WTC11 (cell line): ENCODE measurements around the gene IMP3. TPM values are rescaled to one million over a fixed set of nuclear protein-coding genes. Genes with fewer than 3 reads are reported as not detected.
A peak's percentile ranks its signal among the peaks of the same experiment; 100 is the strongest.

ENCODE experiments used
- ARID4B ChIP-seq: sonication (generic); formaldehyde crosslinking; IDR thresholded peaks from 2 replicates; pipeline ENCODE4 v1.8.0; 2023; ENCODE audit warnings: missing genetic modification reagents, mild to moderate bottlenecking, borderline replicate concordance
- CREB1 ChIP-seq: sonication (generic); formaldehyde crosslinking; IDR thresholded peaks from 2 replicates; pipeline ENCODE4 v1.8.0; 2023; ENCODE audit warnings: mild to moderate bottlenecking, missing genetic modification reagents
- CREM ChIP-seq: sonication (generic); formaldehyde crosslinking; IDR thresholded peaks from 2 replicates; pipeline ENCODE4 v1.8.1; 2022; ENCODE audit warnings: mild to moderate bottlenecking, missing genetic modification reagents, moderate library complexity
- FOXJ3 ChIP-seq: sonication (generic); formaldehyde crosslinking; IDR thresholded peaks from 2 replicates; pipeline ENCODE4 v1.9.0; 2021; ENCODE audit warnings: missing genetic modification reagents, mild to moderate bottlenecking, borderline replicate concordance
- GTF2I ChIP-seq: fragments of 250-450 bp; sonication (Bioruptor Pico); conservative IDR thresholded peaks from 2 replicates; pipeline ENCODE4 v1.4.0; 2021; ENCODE audit warnings: mild to moderate bottlenecking
- IRF2 ChIP-seq: sonication (generic); formaldehyde crosslinking; IDR thresholded peaks from 2 replicates; pipeline ENCODE4 v1.8.0; 2022; ENCODE audit warnings: low read depth, missing genetic modification reagents, borderline replicate concordance
- NR1H2 ChIP-seq: sonication (generic); formaldehyde crosslinking; IDR thresholded peaks from 2 replicates; pipeline ENCODE4 v1.9.0; 2021; ENCODE audit warnings: mild to moderate bottlenecking, moderate library complexity, missing genetic modification reagents
- NR2C2 ChIP-seq: sonication (generic); formaldehyde crosslinking; IDR thresholded peaks from 2 replicates; pipeline ENCODE4 v1.8.0; 2022; ENCODE audit warnings: mild to moderate bottlenecking, missing genetic modification reagents
- OVOL2 ChIP-seq: fragments of 250-450 bp; sonication (Bioruptor Pico); IDR thresholded peaks from 2 replicates; pipeline ENCODE4 v1.9.0; 2021; ENCODE audit warnings: mild to moderate bottlenecking, borderline replicate concordance
- RORB ChIP-seq: fragments of 250-450 bp; sonication (Bioruptor Pico); IDR thresholded peaks from 2 replicates; pipeline ENCODE4 v1.9.0; 2021; ENCODE audit warnings: mild to moderate bottlenecking
- SMAD3 ChIP-seq: sonication (generic); formaldehyde crosslinking; IDR thresholded peaks from 2 replicates; pipeline ENCODE4 v1.8.0; 2022; ENCODE audit warnings: missing genetic modification reagents, mild to moderate bottlenecking, borderline replicate concordance
- TCF7 ChIP-seq: sonication (generic); formaldehyde crosslinking; IDR thresholded peaks from 2 replicates; pipeline ENCODE4 v1.8.0; 2022; ENCODE audit warnings: mild to moderate bottlenecking, low read depth, missing genetic modification reagents, moderate library complexity
- ZNF121 ChIP-seq: sonication (generic); formaldehyde crosslinking; IDR thresholded peaks from 2 replicates; pipeline ENCODE4 v1.8.0; 2023; ENCODE audit warnings: missing genetic modification reagents
- ZNF138 ChIP-seq: sonication (generic); formaldehyde crosslinking; conservative IDR thresholded peaks from 2 replicates; pipeline ENCODE4 v1.8.1; 2022; ENCODE audit warnings: mild to moderate bottlenecking, moderate library complexity, missing genetic modification reagents
- ZNF219 ChIP-seq: sonication (generic); formaldehyde crosslinking; IDR thresholded peaks from 2 replicates; pipeline ENCODE4 v1.8.0; 2023; ENCODE audit warnings: missing genetic modification reagents, mild to moderate bottlenecking, borderline replicate concordance
- ZNF396 ChIP-seq: fragments of 250-450 bp; sonication (Bioruptor Pico); IDR thresholded peaks from 2 replicates; pipeline ENCODE4 v1.8.0; 2021; ENCODE audit warnings: mild to moderate bottlenecking, moderate library complexity, borderline replicate concordance
- ZNF671 ChIP-seq: fragments of 250-450 bp; sonication (Bioruptor Pico); IDR thresholded peaks from 2 replicates; pipeline ENCODE4 v1.8.0; 2021; ENCODE audit warnings: mild to moderate bottlenecking
- total RNA-seq: library from RNA; stranded (reverse); gene quantifications from 3 replicates; pipeline ENCODE4 v1.2.3, GENCODE V29; 2021
- TF ChIP-seq, protein P1 (sequence below): sonication (generic); formaldehyde crosslinking; IDR thresholded peaks from 2 replicates; pipeline ENCODE4 v1.8.0; 2022; ENCODE audit warnings: mild to moderate bottlenecking, missing genetic modification reagents
- TF ChIP-seq, protein P2 (sequence below): sonication (generic); formaldehyde crosslinking; IDR thresholded peaks from 2 replicates; pipeline ENCODE4 v1.8.1; 2022; ENCODE audit warnings: mild to moderate bottlenecking, missing genetic modification reagents, moderate library complexity, borderline replicate concordance
- TF ChIP-seq, protein P3 (sequence below): sonication (generic); formaldehyde crosslinking; conservative IDR thresholded peaks from 2 replicates; pipeline ENCODE4 v1.8.1; 2023; ENCODE audit warnings: mild to moderate bottlenecking, low read depth, missing genetic modification reagents, moderate library complexity
- TF ChIP-seq, protein P4 (sequence below): sonication (generic); formaldehyde crosslinking; IDR thresholded peaks from 2 replicates; pipeline ENCODE4 v1.8.1; 2023; ENCODE audit warnings: mild to moderate bottlenecking, missing genetic modification reagents
- TF ChIP-seq, protein P5 (sequence below): sonication (generic); formaldehyde crosslinking; IDR thresholded peaks from 2 replicates; pipeline ENCODE4 v1.8.1; 2022; ENCODE audit warnings: mild to moderate bottlenecking, moderate library complexity, missing genetic modification reagents
- TF ChIP-seq, protein P6 (sequence below): sonication (generic); formaldehyde crosslinking; IDR thresholded peaks from 2 replicates; pipeline ENCODE4 v1.8.0; 2022; ENCODE audit warnings: mild to moderate bottlenecking, missing genetic modification reagents

IMP3 gene
- total RNA-seq, 1 experiment from 2014 or later, result 107 TPM

- TF ChIP-seq, protein P1, sequence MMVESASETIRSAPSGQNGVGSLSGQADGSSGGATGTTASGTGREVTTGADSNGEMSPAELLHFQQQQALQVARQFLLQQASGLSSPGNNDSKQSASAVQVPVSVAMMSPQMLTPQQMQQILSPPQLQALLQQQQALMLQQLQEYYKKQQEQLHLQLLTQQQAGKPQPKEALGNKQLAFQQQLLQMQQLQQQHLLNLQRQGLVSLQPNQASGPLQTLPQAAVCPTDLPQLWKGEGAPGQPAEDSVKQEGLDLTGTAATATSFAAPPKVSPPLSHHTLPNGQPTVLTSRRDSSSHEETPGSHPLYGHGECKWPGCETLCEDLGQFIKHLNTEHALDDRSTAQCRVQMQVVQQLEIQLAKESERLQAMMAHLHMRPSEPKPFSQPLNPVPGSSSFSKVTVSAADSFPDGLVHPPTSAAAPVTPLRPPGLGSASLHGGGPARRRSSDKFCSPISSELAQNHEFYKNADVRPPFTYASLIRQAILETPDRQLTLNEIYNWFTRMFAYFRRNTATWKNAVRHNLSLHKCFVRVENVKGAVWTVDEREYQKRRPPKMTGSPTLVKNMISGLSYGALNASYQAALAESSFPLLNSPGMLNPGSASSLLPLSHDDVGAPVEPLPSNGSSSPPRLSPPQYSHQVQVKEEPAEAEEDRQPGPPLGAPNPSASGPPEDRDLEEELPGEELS (CRISPR knock-in tag), result peak; percentile 36; the same call in 1 of the 2 replicates
- TF ChIP-seq, protein P2, sequence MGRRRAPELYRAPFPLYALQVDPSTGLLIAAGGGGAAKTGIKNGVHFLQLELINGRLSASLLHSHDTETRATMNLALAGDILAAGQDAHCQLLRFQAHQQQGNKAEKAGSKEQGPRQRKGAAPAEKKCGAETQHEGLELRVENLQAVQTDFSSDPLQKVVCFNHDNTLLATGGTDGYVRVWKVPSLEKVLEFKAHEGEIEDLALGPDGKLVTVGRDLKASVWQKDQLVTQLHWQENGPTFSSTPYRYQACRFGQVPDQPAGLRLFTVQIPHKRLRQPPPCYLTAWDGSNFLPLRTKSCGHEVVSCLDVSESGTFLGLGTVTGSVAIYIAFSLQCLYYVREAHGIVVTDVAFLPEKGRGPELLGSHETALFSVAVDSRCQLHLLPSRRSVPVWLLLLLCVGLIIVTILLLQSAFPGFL (CRISPR knock-in tag), result no peak; the same call in 1 of the 2 replicates
- TF ChIP-seq CREM (CRISPR knock-in tag), result peak; percentile 79
- no peak for TF ChIP-seq ZNF671 (CRISPR knock-in tag)
- TF ChIP-seq FOXJ3 (CRISPR knock-in tag), result no peak
- peak; percentile 67; the same call in 1 of the 2 replicates for TF ChIP-seq ZNF219 (CRISPR knock-in tag)
- no peak for TF ChIP-seq IRF2 (CRISPR knock-in tag)
- TF ChIP-seq, protein P3, sequence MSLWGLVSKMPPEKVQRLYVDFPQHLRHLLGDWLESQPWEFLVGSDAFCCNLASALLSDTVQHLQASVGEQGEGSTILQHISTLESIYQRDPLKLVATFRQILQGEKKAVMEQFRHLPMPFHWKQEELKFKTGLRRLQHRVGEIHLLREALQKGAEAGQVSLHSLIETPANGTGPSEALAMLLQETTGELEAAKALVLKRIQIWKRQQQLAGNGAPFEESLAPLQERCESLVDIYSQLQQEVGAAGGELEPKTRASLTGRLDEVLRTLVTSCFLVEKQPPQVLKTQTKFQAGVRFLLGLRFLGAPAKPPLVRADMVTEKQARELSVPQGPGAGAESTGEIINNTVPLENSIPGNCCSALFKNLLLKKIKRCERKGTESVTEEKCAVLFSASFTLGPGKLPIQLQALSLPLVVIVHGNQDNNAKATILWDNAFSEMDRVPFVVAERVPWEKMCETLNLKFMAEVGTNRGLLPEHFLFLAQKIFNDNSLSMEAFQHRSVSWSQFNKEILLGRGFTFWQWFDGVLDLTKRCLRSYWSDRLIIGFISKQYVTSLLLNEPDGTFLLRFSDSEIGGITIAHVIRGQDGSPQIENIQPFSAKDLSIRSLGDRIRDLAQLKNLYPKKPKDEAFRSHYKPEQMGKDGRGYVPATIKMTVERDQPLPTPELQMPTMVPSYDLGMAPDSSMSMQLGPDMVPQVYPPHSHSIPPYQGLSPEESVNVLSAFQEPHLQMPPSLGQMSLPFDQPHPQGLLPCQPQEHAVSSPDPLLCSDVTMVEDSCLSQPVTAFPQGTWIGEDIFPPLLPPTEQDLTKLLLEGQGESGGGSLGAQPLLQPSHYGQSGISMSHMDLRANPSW (CRISPR knock-in tag), result no peak
- no peak for TF ChIP-seq GTF2I
- no peak for TF ChIP-seq RORB (CRISPR knock-in tag)
- TF ChIP-seq ARID4B, result peak; percentile 97
- TF ChIP-seq SMAD3 (CRISPR knock-in tag), result 0 out of 2 replicates have a peak, but pooled peaks have one; percentile 81
- no peak for TF ChIP-seq NR2C2 (CRISPR knock-in tag)
- no peak for TF ChIP-seq ZNF396
- no peak for TF ChIP-seq ZNF138 (CRISPR knock-in tag)
- TF ChIP-seq TCF7 (CRISPR knock-in tag), result peak; percentile 77
- TF ChIP-seq, protein P4, sequence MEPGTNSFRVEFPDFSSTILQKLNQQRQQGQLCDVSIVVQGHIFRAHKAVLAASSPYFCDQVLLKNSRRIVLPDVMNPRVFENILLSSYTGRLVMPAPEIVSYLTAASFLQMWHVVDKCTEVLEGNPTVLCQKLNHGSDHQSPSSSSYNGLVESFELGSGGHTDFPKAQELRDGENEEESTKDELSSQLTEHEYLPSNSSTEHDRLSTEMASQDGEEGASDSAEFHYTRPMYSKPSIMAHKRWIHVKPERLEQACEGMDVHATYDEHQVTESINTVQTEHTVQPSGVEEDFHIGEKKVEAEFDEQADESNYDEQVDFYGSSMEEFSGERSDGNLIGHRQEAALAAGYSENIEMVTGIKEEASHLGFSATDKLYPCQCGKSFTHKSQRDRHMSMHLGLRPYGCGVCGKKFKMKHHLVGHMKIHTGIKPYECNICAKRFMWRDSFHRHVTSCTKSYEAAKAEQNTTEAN (CRISPR knock-in tag), result peak; percentile 85; the same call in 1 of the 2 replicates
- TF ChIP-seq ZNF121 (CRISPR knock-in tag), result no peak
- TF ChIP-seq OVOL2 (CRISPR knock-in tag), result no peak
- TF ChIP-seq NR1H2 (CRISPR knock-in tag), result 0 out of 2 replicates have a peak, but pooled peaks have one; percentile 27
- TF ChIP-seq, protein P5, sequence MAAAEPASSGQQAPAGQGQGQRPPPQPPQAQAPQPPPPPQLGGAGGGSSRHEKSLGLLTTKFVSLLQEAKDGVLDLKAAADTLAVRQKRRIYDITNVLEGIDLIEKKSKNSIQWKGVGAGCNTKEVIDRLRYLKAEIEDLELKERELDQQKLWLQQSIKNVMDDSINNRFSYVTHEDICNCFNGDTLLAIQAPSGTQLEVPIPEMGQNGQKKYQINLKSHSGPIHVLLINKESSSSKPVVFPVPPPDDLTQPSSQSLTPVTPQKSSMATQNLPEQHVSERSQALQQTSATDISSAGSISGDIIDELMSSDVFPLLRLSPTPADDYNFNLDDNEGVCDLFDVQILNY (CRISPR knock-in tag), result peak; percentile 78
- peak; percentile 80 for TF ChIP-seq CREB1 (CRISPR knock-in tag)
- TF ChIP-seq, protein P6, sequence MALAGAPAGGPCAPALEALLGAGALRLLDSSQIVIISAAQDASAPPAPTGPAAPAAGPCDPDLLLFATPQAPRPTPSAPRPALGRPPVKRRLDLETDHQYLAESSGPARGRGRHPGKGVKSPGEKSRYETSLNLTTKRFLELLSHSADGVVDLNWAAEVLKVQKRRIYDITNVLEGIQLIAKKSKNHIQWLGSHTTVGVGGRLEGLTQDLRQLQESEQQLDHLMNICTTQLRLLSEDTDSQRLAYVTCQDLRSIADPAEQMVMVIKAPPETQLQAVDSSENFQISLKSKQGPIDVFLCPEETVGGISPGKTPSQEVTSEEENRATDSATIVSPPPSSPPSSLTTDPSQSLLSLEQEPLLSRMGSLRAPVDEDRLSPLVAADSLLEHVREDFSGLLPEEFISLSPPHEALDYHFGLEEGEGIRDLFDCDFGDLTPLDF (CRISPR knock-in tag), result peak; percentile 20; the same call in 1 of the 2 replicates
Measured at GRCh38 chr15:75639709-75640482, at the start of gene IMP3 (continued).
